Keratinocyte (primary cell): ENCODE data around the gene MED19.

Experiments
- EZH2 ChIP-seq: IDR thresholded peaks from one replicate; pipeline ENCODE4 v1.6.1; 2012; ENCODE audit warnings: inconsistent platforms, mild to moderate bottlenecking, low read length, moderate library complexity
- TF ChIP-seq, protein P1 (sequence below), 3 experiments: IDR thresholded peaks in 1 of 3; conservative IDR thresholded peaks in 1 of 3; optimal IDR thresholded peaks in 1 of 3; 2 replicates in 2 of 3; 3 replicates in 1 of 3; pipeline versions ENCODE3 to v1.5.1; 2011; ENCODE audit warnings: low read length in 3 of 3, mild to moderate bottlenecking in 3 of 3, moderate library complexity in 2 of 3, control low read depth in 1 of 3, inconsistent platforms in 1 of 3; ENCODE audit not compliant: insufficient read depth in 2 of 3; ENCODE audit errors: extremely low read depth in 1 of 3

DNA sequence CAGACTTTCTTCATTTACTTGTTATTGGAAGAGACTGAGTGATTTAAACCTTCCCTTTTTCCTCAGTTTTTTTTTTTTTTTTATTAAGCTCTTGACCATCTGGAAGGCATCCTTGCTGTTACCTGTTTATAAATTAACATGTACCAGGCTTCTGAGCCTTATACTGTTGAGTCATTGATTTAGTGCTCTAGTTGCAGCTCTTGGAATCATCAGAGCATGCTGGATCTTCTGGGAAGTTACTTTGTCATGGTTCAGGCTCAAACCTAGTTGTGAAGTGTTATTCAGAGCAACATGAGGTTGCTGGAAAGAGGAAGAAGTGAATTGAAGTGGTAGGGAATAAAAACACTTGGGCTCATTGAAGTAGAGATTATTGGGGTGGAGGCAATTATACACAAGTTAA lies 37.8 kb downstream of the MED19 start:
- TF ChIP-seq, protein P1, sequence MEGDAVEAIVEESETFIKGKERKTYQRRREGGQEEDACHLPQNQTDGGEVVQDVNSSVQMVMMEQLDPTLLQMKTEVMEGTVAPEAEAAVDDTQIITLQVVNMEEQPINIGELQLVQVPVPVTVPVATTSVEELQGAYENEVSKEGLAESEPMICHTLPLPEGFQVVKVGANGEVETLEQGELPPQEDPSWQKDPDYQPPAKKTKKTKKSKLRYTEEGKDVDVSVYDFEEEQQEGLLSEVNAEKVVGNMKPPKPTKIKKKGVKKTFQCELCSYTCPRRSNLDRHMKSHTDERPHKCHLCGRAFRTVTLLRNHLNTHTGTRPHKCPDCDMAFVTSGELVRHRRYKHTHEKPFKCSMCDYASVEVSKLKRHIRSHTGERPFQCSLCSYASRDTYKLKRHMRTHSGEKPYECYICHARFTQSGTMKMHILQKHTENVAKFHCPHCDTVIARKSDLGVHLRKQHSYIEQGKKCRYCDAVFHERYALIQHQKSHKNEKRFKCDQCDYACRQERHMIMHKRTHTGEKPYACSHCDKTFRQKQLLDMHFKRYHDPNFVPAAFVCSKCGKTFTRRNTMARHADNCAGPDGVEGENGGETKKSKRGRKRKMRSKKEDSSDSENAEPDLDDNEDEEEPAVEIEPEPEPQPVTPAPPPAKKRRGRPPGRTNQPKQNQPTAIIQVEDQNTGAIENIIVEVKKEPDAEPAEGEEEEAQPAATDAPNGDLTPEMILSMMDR (optimal IDR thresholded peaks at IDR 0.05 in 1 of 3, IDR thresholded peaks at IDR 0.05 in 1 of 3, conservative IDR thresholded peaks at IDR 0.05 in 1 of 3; ENCODE audit: extremely low read depth in 1 of 3, insufficient read depth in 2 of 3, low read length in 3 of 3): no peak
- TF ChIP-seq EZH2: no peak
